Skeletal muscle tissue (tissue), 4 donors: ENCODE results near the gene DLGAP1. TPM values are rescaled to one million over a fixed set of nuclear protein-coding genes. Genes with fewer than 3 reads are reported as not detected.
"Not testable (repeated sequence)": the region's sequence is repeated elsewhere in the genome, so short reads cannot be mapped to it uniquely, and the experiment has no call there.

Experiments
- H3K27ac ChIP-seq: one replicate; pipeline ENCODE4 v1.7.0; 2013; ENCODE audit warnings: mild to moderate bottlenecking, low read depth, low read length, inconsistent platforms
- H3K27me3 ChIP-seq, 3 donors: one replicate each; pipeline ENCODE4 v1.7.0; 2013; ENCODE audit warnings: low read length in 3 of 3; ENCODE audit not compliant: control insufficient read depth in 3 of 3, insufficient read depth in 3 of 3
- H3K36me3 ChIP-seq, 3 donors: one replicate each; pipeline ENCODE4 v1.7.0; 2013; ENCODE audit warnings: low read length in 3 of 3; ENCODE audit not compliant: control insufficient read depth in 3 of 3, insufficient read depth in 3 of 3
- H3K4me1 ChIP-seq, 3 donors: one replicate each; pipeline ENCODE4 v1.7.0; 2013; ENCODE audit warnings: low read length in 3 of 3, mild to moderate bottlenecking in 3 of 3; ENCODE audit not compliant: control insufficient read depth in 3 of 3, insufficient read depth in 3 of 3
- H3K4me3 ChIP-seq, 3 donors: one replicate each; pipeline ENCODE4 v1.7.0; 2013; ENCODE audit warnings: low read length in 3 of 3
- H3K9ac ChIP-seq, 3 donors: one replicate each; pipeline ENCODE4 v1.7.0; 2013; ENCODE audit warnings: low read length in 3 of 3, mild to moderate bottlenecking in 3 of 3, moderate library complexity in 2 of 3, low read depth in 1 of 3
- H3K9me3 ChIP-seq, 3 donors: one replicate each; pipeline ENCODE4 v1.7.0; 2013; ENCODE audit warnings: low read length in 3 of 3; ENCODE audit not compliant: control insufficient read depth in 3 of 3
- total RNA-seq: library from RNA; depleted of rRNA; stranded (reverse); fragments of >200 nt; gene quantifications from one replicate; pipeline ENCODE4 v1.2.3, GENCODE V29; 2014
- donor health status: Osteomylitis.

The DLGAP1 gene
- total RNA-seq, 1 donor from 2014 or later = 0.52 TPM

DNA sequence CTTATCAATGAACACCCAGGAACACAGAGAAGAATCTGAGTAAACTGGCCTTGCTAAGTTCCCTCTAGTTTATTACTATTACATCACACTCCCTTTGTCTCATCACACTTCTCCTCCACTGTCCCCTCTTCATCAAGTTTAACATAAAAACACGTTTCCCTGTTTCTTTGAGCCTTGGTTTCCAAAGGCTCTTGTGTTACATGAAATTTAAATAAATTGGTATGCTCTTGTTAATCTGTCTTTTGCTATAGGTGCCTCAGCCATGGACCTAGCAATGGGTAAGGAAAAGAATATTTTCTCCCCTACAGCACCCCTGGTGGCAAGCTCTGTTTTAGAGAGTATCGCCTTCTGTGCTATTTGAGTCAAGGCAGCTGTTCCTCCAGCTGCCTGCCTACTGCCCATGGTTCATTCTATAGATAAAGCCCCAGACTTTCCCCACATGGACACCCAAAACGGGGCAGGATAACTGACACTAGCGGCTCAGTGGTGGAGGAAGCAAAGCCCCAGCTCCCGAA, 973.4 kb downstream of the DLGAP1 start:
- H3K4me1 ChIP-seq = no peaks in the 10 kb centered on the region
- H3K27ac ChIP-seq = no peak overlapping the region
- no peaks in the 10 kb centered on the region for H3K36me3 ChIP-seq
- H3K27me3 ChIP-seq = no peaks in the 10 kb centered on the region
- no peaks in the 10 kb centered on the region for H3K9me3 ChIP-seq
- no peak overlapping the region for H3K4me3 ChIP-seq
- no peak overlapping the region for H3K9ac ChIP-seq

DNA sequence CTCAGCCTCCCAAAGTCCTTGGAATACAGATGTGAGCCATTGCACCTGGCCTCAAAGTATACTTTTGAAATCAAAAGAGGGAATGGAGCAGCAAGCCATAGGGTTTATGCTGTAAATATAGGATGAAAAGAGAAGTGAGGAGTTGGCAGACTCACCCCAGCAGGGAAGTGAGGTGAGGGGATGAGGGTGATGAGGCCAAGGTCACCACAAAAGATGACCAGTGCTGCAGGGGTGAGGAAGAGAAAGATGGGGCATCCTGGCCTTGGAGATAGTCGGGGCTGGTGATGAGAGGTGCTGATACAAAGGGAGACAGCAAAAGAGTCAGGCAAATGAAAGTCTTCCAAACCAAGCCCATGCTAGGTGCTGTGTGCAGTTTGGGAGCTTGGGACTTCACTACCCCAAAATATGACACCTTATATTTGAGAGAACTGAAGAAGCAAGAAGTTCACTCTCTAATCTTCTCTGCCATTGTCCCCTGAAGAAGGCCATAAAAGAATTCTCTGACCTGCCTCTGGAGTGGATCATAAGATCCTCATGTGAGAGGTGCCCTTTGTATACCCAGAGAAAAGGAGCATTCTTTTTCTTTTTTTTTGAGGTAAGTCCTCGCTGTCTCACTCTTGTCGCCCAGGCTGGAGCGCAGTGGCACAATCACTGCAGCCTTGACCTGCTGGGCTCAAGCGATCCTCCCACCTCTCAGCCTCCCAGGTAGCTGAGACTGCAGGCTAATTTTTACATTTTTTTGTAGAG, 974.1 kb downstream of the DLGAP1 start:
- H3K27ac ChIP-seq = no peak overlapping the region
- H3K9me3 ChIP-seq = no peaks in the 10 kb centered on the region
- no peaks in the 10 kb centered on the region for H3K36me3 ChIP-seq
- H3K9ac ChIP-seq = no peak overlapping the region
- H3K27me3 ChIP-seq = no peaks in the 10 kb centered on the region
- no peaks in the 10 kb centered on the region for H3K4me1 ChIP-seq
- H3K4me3 ChIP-seq = no peak overlapping the region

GRCh38 chr18:3479978-3480509, 975.1 kb downstream of the DLGAP1 start:
- no peaks in the 10 kb centered on the region for H3K36me3 ChIP-seq
- H3K9me3 ChIP-seq = peaks cover 0 to 1% (median 0%) of the 10 kb centered on the region in 3 donors
- no peaks in the 10 kb centered on the region for H3K4me1 ChIP-seq
- H3K9ac ChIP-seq = no peak overlapping the region
- no peaks in the 10 kb centered on the region for H3K27me3 ChIP-seq
- H3K27ac ChIP-seq = no peak overlapping the region
- H3K4me3 ChIP-seq = no peak overlapping the region

DNA sequence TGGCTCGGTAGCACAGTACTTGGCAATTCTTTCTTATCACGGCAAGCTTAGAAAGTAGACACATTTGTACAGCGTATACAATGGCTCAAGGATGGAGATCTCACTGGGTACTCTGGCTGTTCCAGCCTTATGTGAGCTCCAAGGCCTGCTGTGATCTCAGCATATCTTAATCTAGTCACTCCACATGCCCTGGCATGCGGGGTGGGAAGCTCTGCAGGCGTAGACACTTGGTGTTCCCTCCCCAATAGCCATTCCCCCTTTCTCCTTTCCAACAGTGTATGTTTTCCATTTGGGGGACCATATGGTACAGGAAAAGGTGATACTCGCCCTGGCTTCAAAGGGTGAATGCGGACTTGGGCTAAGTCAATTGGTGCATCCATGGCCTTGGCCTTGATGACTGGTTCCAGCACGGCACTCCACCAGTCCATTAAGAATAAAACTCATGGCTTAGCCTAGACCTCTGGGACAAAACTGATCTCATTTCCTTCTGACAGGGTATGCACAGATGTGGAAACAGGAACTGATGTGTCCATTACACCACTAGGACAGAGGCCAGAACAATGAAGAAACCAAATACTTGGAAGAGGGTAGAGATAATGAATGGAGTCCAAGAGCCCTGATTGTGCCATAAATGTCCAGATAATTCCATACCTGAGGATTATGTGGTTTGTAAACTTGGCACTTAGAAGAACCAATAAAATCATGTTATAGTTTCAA, 976.7 kb downstream of the DLGAP1 start:
- Histone ChIP-seq H3K27ac (no peak overlapping the region), H3K4me3 (no peak overlapping the region), H3K9ac (no peak overlapping the region), H3K27me3 (no peaks in the 10 kb centered on the region), H3K4me1 (no peaks in the 10 kb centered on the region), H3K9me3 (peaks cover 0 to 2% (median 0%) of the 10 kb centered on the region in 3 donors), H3K36me3 (no peaks in the 10 kb centered on the region)

DNA sequence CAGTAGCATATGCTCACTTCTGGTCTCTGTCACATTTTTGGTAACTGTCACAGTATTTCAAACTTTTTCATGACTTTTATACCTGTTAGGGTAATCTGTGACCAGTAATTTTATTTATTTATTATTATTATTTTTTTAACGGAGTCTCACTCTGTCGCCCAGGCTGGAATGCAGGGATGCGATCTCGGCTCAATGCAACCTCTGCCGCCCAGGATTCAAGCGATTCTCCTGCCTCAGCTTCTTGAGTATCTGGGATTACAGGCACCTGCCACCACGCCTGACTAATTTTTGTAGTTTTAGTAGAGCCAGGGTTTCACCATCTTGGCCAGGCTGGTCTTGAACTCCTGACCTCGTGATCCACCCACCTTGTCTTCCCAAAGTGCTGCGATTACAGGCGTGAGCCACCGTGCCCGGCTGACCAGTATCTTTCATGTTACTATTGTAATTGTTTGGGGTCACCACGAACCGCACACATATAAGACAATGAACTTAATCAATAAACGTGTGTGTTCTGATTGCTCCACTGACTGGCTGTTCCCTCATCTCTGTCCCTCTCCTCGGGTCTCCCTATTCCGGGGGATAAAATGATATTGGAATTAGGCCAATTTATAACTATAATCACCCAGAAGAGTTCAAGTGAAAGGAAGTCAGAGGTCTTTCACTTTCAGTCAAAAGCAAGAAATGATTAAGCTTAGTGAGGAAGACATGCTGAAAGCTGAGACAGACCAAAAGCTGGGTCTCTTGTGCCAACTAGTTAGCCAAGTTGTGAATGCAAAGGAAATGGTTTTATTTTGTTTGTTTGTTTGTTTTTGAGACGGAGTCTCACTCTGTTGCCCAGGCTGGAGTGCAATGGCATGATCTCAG, 982.2 kb downstream of the DLGAP1 start:
- no peak overlapping the region for H3K9ac ChIP-seq
- no peak overlapping the region for H3K27ac ChIP-seq
- no peak overlapping the region for H3K4me3 ChIP-seq
- H3K4me1 ChIP-seq = no peaks in the 10 kb centered on the region
- H3K9me3 ChIP-seq = peaks cover 0 to 2% (median 0%) of the 10 kb centered on the region in 3 donors
- no peaks in the 10 kb centered on the region for H3K36me3 ChIP-seq
- no peaks in the 10 kb centered on the region for H3K27me3 ChIP-seq

DNA sequence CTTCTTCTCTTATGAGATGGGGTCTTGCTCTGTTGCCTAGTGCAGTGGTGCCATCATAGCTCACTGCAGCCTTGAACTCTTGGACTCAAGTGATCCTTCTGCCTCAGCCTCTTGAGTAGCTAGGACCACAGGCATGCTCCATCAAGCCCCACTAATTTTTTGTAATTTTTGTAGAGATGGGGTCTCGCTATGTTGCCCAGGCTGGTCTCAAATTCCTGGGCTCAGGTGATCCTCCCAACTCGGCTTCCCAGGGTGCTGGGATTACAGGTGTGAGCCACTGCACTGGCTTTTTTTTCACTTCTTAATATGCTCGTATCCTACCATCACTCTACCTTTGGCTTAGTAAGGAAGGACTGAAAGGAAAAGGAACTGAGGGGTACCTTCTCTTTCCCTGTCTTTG, 983.0 kb downstream of the DLGAP1 start:
- H3K9ac ChIP-seq, H3K36me3 ChIP-seq, H3K27ac ChIP-seq, H3K4me1 ChIP-seq, H3K27me3 ChIP-seq, H3K9me3 ChIP-seq, H3K4me3 ChIP-seq: not testable (repeated sequence)

DNA sequence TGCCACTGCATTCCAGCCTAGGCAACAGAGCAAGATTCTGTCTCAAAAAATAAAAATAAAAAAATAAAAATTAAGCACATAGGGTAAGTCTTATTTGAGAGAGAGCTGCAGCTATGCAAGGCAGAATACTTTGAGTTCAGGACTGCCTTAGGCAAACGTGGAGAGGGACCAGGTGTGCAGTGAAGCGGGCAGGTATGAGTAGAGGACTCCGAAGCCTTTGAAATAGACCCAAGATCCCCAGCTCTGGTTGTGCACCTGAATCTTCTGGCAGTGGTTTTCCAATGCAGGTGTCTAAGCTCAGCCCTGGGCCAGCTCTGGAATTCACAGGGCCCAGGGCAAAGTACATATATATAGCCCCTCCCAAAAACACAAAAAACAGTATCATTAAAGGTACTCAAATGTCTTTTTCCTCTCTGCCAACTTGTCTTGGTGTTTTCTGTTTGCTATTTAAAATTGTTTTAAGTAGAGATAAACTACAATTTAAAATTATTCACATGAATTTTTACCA, 983.9 kb downstream of the DLGAP1 start:
- Histone ChIP-seq H3K27ac (no peak overlapping the region), H3K9ac (no peak overlapping the region), H3K36me3 (no peaks in the 10 kb centered on the region), H3K27me3 (no peaks in the 10 kb centered on the region), H3K9me3 (peaks cover 0 to 2% (median 0%) of the 10 kb centered on the region in 3 donors), H3K4me3 (no peak overlapping the region), H3K4me1 (peaks cover 0 to 5% (median 0%) of the 10 kb centered on the region in 3 donors)

DNA sequence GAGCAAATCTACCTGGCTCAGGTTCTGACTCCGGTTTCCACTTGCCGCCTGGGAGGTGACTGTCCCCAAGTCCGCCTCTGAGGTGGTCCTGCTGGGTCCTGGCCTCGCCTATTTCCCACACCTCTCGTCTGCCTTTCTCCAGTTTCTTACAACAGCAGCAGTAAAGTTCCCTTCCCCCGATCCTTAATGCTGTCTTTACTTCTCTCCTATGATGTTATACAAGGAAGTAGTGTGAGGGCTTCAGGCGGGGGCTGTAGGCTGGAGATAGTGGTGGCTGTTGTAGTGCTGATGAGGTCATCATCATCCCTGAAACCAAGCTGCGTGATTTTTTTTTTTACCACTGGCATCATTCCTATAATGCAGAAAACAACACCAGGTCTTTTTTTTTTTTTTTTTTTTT, 986.3 kb downstream of the DLGAP1 start:
- no peak overlapping the region for H3K9ac ChIP-seq
- no peaks in the 10 kb centered on the region for H3K36me3 ChIP-seq
- no peak overlapping the region for H3K27ac ChIP-seq
- H3K9me3 ChIP-seq = no peaks in the 10 kb centered on the region
- peaks cover 0 to 5% (median 0%) of the 10 kb centered on the region in 3 donors for H3K4me1 ChIP-seq
- no peaks in the 10 kb centered on the region for H3K27me3 ChIP-seq
- no peak overlapping the region for H3K4me3 ChIP-seq

GRCh38 chr18:3468066-3468705, 986.9 kb downstream of the DLGAP1 start:
- no peaks in the 10 kb centered on the region for H3K36me3 ChIP-seq
- H3K27me3 ChIP-seq = no peaks in the 10 kb centered on the region
- H3K9ac ChIP-seq = no peak overlapping the region
- peaks cover 0 to 5% (median 0%) of the 10 kb centered on the region in 3 donors for H3K4me1 ChIP-seq
- H3K27ac ChIP-seq = no peak overlapping the region
- H3K9me3 ChIP-seq = no peaks in the 10 kb centered on the region
- no peak overlapping the region for H3K4me3 ChIP-seq
